Measurements from ENCODE around the gene KANSL1.
"Not testable (repeated sequence)": the region's sequence is repeated elsewhere in the genome, so short reads cannot be mapped to it uniquely, and the experiment has no call there.

The KANSL1 gene

DNA sequence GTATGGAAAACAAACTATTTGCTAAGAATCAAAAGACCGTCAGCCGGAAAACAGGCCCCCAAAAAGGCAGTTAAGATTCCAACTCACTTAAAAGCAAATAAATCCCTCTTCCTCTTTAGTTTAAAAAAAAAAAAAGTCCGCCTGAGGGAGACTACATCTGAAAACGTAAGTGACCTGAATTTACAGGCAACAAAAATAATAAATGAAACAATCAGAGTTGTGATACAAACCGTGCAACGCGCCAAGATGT, 1.1 kb downstream of the KANSL1 start:
- no peak for DNase-seq (ENCODE audit: low spot score)

- DNase-seq (ENCODE audit: low spot score), result peak; percentile 59
Measured at GRCh38 chr17:46191322-46192188, 1.7 kb downstream of the KANSL1 start.

DNA sequence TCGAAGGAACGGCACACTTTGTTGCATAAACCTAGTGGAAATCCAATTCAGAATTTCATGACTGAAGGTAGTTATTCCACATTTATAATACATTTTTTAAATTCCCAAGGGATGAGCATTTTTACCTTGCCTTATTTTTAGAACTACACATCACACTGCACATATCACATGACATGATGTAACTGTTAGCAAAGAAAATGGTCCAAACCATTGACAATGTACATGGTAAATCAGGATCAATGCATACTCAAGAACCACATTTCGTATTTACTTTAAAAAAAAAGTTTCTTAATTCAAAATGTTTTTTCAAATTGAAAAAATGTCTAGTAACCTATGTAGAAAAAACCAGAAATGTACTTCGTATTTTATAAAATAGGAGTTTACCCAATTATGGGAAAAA, 2.5 kb downstream of the KANSL1 start:
- peak; percentile 33 for DNase-seq (ENCODE audit: low spot score)

- peak; percentile 58 for DNase-seq (ENCODE audit: low spot score)
Measured at GRCh38 chr17:46186827-46187235, 6.4 kb downstream of the KANSL1 start.

DNA sequence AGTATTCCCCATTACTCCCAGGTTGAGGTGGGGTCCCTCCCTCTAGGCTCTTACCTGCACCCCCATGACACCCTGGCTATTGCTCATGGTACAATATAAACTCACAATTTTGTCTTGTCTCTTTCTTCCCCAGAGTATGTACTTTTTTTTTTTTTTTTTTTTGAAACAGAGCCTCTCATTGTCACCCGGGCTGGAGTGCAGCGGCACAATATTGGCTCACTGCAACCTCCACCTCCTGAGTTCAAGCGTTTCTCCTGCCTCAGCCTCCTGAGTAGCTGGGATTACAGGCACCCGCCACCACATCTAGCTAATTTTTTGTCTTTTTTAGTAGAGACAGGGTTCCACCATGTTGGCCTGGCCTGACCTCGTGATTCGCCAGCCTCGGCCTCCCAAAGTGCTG, 8.5 kb downstream of the KANSL1 start:
- no peak for DNase-seq (ENCODE audit: low spot score)

GRCh38 chr17:46183383-46183782, 9.8 kb downstream of the KANSL1 start:
- DNase-seq (ENCODE audit: low spot score), result not testable (repeated sequence)

DNA sequence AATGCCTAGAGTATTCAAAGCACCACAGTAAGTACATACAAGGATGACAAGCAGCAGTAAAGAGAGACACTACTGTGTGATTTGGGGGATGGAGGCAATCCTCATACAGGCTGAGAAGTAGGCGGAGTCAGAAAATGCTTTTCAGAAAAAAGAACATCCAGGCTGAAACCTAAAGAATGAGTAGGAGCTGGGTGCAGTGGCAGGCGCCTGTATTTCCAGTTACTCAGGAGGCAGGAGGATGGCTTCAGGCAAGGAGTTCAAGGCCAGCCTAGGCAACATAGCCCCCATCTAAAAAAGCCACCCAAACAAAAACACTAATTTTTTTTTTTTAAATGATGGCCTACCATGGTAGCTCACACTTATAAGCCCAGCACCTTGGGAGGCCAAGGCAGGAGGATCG, 10.3 kb downstream of the KANSL1 start:
- DNase-seq (ENCODE audit: low spot score), result no peak

DNA sequence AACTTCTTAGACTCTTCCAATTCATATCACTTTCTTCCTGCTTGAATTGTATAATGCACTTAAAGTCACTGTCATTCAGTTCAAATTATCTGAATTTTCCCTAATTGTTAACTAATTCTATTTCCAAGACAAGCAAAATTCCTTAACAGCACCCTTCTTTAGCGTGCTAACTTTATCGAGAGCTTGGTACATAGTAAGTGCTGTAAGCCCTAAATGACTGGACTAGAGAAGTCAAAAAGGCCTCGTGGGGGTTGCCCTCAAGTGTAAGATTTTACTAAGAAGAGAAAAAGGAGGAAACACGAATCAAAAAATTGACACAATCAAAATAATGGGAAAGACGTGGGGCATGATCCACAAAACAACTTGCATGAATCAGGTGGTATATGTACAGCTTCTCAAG, 11.3 kb downstream of the KANSL1 start:
- no peak for DNase-seq (ENCODE audit: low spot score)

GRCh38 chr17:46181316-46181715, 11.9 kb downstream of the KANSL1 start:
- not testable (repeated sequence) for DNase-seq (ENCODE audit: low spot score)

DNA sequence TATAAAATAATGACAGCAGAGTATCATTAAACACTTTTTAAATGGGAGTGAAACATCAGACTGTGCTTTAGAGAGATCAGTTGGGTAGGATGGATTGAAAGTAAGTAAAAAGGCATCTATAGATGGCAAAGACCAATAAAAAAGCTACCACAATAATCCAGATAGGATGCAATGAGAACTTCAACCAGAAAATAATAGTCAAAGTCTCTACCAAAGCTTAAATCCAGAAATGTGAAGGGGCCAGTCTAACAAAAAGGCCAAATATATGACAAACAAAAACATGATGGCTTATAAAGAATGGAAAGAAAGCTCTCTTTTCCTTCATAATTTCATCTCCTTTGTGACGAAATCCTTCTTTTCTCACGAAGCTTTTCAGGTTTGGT, 12.3 kb downstream of the KANSL1 start:
- no peak for DNase-seq (ENCODE audit: low spot score)

DNA sequence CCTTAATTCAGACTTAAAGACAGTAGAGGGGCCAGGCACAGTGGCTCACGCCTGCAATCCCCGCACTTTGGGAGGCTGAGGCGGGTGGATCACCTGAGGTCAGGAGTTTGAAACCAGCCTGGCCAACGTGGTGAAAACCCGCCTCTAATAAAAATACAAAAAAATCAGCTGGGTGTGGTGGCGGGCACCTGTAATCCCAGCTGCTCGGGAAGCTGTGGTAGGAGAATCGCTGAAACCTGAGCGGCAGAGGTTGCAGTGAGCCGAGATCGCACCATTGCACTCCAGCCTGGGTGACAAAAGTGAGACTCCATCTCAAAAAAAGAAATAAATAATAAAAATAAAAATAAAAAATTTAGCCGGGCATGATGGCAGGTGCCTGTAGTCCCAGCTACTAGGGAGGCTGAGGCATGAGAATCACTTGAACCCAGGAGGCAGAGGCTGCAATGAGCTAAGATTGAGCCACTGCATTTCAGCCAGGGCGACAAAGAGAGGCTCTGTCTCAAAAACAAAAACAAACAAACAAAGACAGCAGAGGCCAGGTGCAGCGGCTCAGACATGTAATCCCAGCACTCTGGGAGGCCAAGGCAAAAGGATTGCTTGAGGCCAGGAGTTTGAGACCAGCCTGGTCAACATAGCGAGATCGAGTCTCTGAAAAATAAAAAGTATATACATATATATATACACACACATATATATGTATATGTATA, 12.9 kb downstream of the KANSL1 start:
- DNase-seq (ENCODE audit: low spot score), result not testable (repeated sequence)

GRCh38 chr17:46179375-46179999, 13.7 kb downstream of the KANSL1 start:
- no peak for DNase-seq (ENCODE audit: low spot score)

DNA sequence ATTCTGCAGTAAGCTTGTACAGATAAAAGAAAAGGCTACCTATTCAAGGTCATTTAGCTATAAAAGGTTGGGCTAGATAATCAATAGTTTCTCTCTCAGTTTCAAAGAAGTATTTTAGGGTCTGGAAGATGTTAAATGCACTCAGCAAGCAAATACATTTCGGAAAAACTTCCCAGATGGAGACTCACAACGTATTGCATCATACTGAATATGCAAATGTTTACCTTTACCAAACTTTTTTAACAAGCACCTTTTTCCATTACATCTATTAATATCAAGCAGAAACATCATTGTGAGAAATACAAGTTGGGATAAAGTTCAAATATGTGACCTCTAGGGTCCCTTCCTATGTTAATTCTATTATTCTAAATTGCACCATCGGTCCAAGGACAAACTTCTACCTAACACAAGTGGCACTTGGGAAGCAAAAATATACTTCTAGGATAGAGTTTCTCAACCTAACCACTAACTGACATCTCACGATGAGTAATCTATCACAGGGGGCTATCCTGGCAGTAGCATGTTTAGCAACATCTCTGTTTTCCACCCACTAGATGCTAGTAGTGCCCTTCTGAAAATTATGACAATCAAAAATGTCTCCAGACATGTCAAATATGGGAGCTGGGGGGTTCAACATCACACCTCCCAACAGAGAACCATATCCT, 14.5 kb downstream of the KANSL1 start:
- DNase-seq (ENCODE audit: low spot score), result no peak

- DNase-seq (ENCODE audit: low spot score), result no peak
Measured at GRCh38 chr17:46176975-46177374, 16.3 kb downstream of the KANSL1 start.

- DNase-seq (ENCODE audit: low spot score), result no peak
Measured at GRCh38 chr17:46175891-46176290, 17.3 kb downstream of the KANSL1 start.

GRCh38 chr17:46173153-46173552, 20.1 kb downstream of the KANSL1 start:
- DNase-seq (ENCODE audit: low spot score), result no peak

DNA sequence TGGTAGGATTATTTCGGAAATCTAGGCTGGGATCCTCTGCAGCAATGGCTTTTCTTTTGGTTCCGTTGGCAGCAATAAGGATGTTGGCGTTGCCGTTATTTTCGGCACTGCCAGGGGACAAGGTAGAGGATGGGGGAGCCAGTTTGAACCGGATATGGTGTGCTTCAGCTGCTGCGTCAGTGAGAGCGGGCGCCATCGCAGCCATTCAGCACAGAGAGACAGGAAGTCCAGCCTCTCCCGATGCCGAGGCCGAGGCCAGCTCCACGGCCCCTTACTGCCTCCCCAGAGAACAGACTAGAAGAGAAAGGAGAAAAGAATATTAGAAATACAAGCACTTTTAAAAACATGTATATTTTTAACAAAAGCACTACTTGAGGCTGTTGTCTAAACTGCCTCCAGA, 21.3 kb downstream of the KANSL1 start:
- no peak for DNase-seq (ENCODE audit: low spot score)

DNA sequence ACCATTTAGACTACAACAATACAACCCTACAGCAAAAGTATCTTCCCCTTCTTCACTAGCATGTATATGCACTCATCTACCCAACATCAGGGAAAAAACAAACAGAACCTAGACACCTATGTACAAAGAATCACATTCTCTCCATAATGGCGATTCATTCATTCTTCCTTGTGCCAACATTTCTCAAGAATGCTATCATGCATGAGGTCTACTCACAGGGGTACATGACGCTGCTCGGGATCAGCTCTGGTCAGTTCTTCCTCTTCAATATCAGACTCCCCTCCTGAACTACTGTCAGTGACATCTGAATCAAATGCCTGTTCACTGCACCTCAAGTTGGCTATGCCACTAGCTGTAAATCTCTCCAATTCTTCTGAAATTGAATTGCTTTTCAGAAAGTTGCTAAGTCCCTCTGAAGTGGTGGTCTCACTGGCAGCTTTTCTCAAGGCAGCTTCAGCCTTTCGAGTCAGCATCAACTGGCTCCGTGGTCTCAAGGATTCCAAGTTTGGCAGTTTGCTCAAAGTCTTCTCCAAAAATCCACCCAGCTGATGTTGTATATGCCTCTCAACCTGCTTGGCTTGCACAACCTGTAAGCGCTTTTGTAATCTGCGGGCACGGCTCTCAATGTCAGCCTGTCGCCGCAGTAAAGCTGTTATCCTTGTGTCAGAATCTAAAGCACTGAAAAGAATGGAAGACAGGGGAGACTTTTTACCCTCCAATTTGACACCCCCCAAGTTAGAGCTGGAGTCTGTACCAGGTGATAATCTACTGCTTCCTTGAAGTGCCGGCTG, 22.4 kb downstream of the KANSL1 start:
- no peak for DNase-seq (ENCODE audit: low spot score)

DNA sequence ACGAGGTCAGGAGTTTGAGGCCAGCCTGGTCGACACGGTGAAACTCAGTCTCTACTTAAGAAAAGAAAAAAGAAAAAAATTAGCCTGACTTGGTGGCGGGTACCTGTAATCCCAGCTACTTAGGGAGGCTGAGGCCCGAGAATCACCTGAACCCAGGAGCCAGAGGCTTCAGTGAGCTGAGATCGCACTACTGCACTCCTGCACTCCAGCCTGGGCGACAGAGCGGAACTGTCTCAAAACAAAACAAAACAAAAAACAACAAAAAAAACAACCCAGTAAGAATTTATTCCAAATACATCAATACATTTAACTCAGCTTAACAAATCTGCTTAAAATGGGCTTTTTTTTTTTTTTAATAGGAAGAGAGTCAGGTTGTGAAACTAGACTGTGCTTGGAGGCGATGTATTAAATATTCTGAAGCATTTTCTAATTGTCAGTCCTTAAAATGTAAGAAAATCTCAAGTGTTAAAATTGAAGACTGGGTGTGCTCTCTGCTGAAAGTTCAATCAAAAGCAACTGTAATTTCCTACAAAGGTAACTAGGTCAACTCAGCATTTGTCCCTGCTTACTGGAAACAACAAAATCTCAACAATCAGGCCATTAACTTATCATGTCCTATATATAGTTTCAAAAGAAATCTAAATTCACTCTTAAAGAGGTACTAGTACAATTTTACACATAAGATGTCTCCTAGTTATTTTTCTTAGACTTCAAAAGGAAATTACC, 23.2 kb downstream of the KANSL1 start:
- no peak for DNase-seq (ENCODE audit: low spot score)

GRCh38 chr17:46167826-46168569, 25.2 kb downstream of the KANSL1 start:
- no peak for DNase-seq (ENCODE audit: low spot score)

DNA sequence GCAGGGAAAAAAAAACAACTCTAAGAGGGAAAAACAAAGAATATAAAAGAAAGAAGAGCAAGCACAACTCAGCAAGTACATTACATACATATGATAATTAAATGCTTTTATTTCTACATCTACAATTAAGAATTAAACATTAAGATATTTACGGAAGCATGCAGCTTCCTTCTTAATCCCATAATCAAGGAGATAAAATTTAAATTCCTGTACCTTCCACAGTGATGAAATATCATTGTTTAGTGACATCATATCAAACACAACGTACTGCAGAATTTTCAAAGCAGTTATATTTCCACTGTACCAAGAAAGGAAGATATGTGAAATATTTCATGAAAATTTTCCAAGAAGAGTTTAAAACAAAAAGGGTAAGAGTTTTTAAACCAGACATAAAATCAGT, 26.0 kb downstream of the KANSL1 start:
- no peak for DNase-seq (ENCODE audit: low spot score)

All from SW480 (cell line).